Activated CD4-positive, alpha-beta T cell treated with anti-CD3 and anti-CD28 coated beads, Interleukin-2, Interleukin-4, amounts not matched to agents 100 ng/mL and 50 ng/mL, durations not matched to agents 16 hours and 8 hours (primary cell): ENCODE data around the gene PCOLCE2.
"Not testable (repeated sequence)": the region's sequence is repeated elsewhere in the genome, so short reads cannot be mapped to it uniquely, and the experiment has no call there.

Experiments
- DNase-seq: peaks from one replicate; pipeline ENCODE4 v3.0.0-alpha.2; 2020; ENCODE audit warnings: low spot score

PCOLCE2 gene

GRCh38 chr3:142902356-142902755 lies 13.5 kb upstream of the PCOLCE2 start:
- no peak for DNase-seq

GRCh38 chr3:142898346-142899213 lies 9.7 kb upstream of the PCOLCE2 start:
- DNase-seq = no peak

- DNase-seq = no peak
Measured at GRCh38 chr3:142897807-142898206, 8.9 kb upstream of the PCOLCE2 start.

DNA sequence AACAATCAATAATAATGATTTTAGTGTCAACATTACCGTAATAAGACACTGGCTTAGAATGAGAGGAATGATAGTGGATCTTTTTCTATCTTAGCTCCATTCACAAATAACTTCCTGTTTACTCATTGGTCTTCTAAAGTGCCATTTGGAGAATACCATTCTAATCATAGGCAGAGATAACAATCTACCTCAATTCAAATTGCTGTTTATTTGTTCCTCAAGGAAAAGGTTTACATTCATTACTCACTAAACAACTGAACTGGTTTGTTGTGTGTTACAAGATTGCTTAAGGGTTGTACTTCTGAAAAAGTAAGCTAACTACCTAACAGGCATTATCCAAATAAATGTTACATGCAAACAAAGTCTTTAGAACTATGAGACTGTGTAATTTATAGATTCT lies 8.1 kb upstream of the PCOLCE2 start:
- no peak for DNase-seq

DNA sequence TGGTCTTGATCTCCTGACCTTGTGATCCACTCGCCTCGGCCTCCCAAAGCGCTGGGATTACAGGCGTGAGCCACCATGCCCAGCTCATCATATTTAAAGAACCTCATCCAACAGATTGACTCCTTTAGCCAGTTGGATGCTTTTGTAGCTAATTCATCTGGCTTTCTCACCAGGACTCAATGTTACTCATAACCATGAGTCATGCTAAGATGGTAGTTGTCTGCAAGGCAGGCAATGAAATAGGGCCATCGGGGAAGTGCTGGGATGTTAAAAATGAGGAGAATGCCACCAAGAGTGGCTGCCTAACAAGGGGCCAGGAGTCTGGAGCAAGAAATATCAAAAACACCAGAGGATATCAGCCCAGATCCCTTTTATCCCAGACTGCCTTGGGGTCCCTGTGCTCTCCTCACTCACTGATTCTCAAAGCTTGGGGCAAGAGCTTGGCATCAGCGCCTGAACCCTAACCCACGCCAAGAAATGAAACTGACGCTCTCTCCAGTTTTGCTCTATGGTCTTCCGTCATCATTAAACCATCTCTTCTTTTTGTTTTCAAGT lies 7.4 kb upstream of the PCOLCE2 start:
- DNase-seq = no peak

DNA sequence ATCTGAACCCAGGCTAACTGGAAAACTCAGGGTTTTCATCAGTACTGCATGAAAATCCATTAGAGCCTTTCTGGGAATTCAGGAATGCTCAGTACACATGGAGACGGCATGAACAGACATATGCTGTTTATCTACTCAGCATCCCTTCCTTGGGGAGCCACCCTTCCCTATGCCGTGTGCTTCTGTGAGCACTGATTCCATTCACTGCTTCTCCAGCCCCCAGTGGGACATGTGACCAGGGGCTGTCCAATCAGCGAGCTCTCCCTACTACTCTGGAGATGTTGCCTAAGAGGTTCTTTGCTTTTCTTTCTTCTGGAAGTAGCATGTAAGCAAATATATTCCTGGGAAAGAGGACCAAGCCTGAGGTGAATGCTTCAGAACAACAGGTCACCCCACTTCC lies 5.6 kb upstream of the PCOLCE2 start:
- DNase-seq = no peak

DNA sequence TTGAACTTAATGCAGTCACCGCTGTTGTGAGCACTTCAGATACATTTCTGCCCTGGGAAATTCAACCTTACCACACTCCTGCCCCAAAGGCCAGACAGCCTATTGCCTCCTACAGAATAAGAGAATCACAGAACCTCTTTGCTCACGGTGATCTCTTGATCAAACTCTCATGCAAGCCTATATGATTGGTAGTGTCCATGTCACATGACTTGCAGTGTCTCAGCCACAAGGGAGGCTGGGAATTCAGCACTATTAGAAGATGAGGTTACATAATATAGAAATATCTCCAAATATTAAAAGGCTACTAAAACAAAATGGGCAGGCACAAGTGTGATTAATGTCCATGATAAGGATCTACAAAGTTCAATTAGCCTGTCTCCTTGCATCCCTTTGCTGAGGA lies 3.8 kb upstream of the PCOLCE2 start:
- DNase-seq = no peak

- DNase-seq = no peak
Measured at GRCh38 chr3:142890592-142890991, 1.7 kb upstream of the PCOLCE2 start.

GRCh38 chr3:142889212-142890014 lies 530 bp upstream of the PCOLCE2 start:
- DNase-seq = no peak

GRCh38 chr3:142888099-142888480 lies 793 bp downstream of the PCOLCE2 start:
- no peak for DNase-seq

DNA sequence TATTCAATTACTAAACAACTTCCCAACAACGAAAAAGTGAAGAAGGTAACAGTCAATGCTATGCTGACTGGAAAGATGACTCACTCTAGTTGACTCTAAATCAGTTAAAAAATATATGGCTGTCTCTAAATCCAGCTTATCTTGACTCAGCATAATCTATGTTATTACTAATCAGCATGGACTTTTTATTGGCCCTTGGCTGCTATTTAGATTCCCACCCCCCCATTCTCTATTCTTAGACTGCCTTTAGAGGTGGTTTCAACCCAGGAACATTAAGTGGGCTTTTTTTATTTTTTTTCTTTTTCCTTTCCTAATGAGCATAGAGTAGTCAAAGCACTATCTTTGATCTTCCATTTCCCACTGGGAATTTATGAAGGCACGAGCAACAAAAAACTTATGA lies 1.9 kb downstream of the PCOLCE2 start:
- DNase-seq = no peak

GRCh38 chr3:142886021-142886420 lies 2.9 kb downstream of the PCOLCE2 start:
- DNase-seq = no peak

GRCh38 chr3:142884531-142884930 lies 4.4 kb downstream of the PCOLCE2 start:
- no peak for DNase-seq

DNA sequence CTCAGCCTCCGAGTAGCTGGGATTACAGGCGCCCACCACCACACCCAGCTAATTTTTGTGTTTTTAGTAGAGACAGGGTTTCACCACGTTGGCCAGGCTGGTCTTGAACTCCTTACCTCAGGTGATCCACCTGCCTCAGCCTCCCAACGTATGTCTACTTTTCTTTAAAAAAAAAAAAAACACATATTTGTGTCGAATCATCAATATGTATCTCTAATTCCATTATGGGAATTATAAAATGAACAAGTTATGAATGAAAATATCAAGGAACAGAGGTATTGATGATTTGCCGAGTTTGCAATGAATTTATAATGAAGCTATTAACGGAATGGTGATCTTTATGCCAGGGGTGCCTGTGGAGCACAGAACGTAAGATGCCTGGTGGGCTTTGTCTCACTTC lies 5.3 kb downstream of the PCOLCE2 start:
- not testable (repeated sequence) for DNase-seq

GRCh38 chr3:142881445-142882224 lies 7.2 kb downstream of the PCOLCE2 start:
- no peak for DNase-seq

- no peak for DNase-seq
Measured at GRCh38 chr3:142878649-142879300, 10.1 kb downstream of the PCOLCE2 start.

GRCh38 chr3:142876417-142876816 lies 12.5 kb downstream of the PCOLCE2 start:
- no peak for DNase-seq

GRCh38 chr3:142875583-142876207 lies 13.2 kb downstream of the PCOLCE2 start:
- DNase-seq = no peak

GRCh38 chr3:142875099-142875498 lies 13.8 kb downstream of the PCOLCE2 start:
- DNase-seq = no peak

GRCh38 chr3:142868382-142868781 lies 20.5 kb downstream of the PCOLCE2 start:
- DNase-seq = not testable (repeated sequence)
